SKM-1 treated with dmso at 0.1 percent for 144 hours (cell line): Measurements from ENCODE around the gene RAB29.
A peak's percentile ranks its signal among the peaks of the same experiment; 100 is the strongest.

Experiments used
- DNase-seq: peaks from one replicate; lab custom pipeline; 2025; ENCODE audit not compliant: unreplicated experiment; lab: John Stamatoyannopoulos, UW

The RAB29 gene

DNA sequence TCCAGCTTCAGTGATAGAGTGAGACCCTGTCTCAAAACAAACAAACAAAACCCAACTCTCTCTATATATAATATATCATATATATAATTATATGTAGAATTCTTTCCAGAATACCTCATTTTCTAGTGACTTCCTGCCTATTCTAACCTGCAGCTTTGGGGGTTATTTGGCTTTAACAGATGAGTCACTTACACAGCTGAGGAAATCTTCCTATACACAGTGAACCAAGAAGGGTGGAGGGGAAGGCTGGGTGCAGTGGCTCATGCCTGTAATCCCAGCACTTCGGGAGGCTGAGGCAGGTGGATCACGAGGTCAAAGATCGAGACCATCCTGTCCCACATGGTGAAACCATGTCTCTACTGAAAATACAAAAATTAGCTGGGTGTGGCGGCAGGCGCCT lies 9.2 kb downstream of the RAB29 start:
- DNase-seq: no peak

DNA sequence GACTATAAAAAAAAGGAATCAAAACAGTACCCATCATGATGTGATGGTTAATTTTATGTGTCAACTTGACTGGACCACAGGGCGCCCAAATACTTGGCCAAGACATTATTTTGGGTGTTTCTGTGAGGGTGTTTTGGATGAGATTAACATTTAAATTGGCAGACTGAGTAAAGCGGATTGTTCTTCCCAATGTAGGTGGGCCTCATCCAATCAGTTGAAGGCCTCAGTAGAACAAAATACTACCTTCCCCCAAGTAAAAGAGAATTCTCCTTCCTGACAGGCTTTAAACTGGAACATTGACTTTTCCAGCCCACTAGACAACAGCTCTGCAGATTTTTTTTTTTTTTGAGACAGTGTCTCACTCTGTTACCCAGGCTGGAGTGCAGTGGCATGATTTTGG lies 10.7 kb downstream of the RAB29 start:
- DNase-seq: no peak

DNA sequence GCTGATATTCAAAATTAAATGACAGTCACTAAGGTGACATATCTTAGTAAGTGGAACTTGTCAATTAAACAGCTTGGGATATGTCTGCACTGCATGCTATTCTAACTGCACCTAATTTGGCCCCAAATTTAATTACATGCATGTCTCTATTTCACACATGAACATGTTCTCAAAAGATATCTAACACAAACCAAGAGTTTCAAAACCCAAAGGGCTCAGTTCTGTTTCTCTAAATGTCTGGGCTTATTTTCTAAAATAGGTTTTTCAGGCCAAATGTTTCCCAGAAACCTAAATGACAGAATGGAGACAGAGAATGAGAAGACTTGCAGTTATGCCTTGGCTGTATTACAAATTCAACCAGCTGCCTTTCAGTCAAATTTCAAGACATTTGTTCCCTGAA lies 11.3 kb downstream of the RAB29 start:
- DNase-seq: no peak

DNA sequence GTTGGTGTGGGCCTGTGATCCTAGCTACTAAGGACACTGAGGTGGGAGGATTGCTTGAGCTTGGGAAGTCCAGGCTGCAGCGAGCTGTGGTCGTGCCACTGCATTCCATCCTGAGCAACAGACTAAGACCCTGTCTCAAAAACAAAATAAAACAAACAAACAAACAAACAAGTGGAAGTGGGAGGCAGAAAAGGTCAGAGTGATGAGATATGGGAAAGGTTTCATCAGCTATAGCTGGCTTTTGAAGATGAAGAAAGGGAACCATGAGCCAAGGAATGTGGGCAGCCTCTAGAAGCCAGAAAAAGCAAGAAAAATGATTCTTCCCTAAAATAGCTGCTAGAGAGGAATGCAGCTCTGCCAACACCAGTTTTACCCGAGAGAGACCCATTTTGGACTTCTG lies 14.7 kb downstream of the RAB29 start:
- no peak for DNase-seq

DNA sequence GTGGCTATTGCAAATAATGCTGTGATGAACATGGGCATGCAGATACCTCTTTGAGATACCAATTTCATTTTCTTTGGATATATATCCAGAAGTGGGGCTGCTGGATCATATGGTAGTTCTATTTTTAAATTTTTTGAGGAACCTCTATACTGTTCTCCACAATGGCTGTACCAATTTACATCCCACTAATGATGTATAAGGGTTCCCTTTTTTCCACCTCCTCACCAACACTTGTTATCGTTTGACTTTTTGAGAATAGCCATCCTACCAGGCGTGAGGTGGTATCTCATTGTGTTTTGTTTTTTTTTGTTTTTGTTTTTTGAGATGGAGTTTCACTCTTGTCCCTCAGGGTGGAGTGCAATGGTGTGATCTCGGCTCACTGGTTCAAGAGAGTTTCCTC lies 18.7 kb downstream of the RAB29 start:
- DNase-seq: no peak

DNA sequence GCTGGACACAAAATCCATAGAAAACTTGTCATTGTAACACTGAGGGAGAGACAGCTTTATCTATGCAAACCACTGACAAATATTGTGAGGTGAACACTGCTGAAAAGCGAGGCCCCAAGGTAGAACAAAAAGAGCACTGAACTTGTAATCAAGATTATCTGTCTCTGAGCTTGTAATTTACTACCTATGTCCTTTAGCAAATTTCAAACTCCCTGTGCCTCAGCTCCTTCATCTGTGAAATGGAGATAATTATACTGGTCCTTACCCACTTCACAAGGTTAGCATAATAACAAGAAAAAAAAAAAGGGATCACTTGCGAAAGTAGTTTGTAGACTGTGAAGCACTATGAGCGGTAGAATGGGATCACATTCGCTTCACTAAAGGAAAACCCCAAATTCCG lies 20.4 kb downstream of the RAB29 start:
- DNase-seq: no peak

DNA sequence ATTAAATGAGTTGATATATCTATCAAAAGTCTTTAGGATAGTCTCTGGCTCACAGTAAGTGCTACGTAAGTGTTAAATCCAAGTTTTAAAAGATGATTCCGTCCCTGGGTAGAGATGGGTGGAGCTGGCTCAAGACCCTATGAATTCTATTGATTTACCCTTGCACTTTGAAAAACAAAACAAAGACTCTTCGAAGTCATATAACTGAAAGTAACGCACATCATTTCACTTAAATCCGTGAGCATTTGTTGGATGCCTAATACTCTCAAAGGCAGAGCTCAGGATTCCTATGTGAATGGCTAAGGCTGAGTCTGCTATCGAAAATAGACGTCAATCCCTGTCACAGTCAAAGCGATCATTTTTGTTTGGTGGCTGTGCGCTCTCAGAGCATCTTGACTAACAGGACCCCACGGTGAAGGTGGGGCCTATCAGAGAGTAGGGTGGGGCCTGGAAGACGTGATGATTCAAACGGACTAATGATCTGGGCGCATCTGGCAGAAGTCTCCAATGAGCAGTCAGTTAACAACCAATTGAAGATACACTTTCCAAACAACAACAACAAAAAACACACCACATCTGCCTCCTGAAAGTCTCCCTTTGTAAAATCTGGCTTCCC lies 24.1 kb downstream of the RAB29 start:
- DNase-seq: no peak

DNA sequence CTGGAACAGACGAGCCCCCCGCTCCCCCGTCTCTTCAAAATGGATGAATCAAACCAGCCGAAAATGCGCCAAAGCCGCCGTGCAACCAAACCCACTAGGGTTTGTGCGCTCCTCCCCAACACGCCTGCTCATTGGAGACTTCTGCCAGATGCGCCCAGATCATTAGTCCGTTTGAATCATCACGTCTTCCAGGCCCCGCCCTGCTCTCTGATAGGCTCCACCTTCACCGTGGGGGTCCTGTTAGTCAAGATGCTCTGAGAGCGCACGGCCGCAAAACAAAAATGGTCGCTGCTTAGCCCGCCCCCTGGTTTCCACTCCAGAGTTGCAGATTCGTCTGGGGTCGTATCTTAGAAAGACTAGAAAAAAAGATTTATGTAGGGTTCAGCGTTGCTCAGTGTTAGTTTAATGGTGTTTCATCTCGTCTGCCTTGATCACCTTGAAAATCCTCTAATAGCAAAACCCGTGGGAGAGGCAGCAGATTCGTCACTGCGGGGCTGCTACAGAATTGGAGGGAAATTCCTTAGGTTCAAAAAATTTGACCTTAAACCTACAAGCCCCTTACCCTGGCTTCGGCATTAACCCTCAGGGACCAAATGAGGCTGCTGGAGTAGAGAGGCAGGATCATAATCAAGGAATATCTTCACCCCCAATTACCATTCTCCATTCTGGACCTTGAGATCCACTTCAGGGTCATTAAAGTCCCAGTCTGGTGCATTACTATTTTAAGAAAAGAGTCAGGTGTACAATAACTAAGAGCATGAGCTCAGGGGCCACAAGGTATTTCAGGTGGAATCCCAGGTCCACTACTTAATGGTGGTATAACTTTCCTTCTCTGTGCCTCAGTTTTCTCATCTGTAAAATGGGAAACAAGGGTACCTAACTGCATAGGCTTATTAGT lies 24.9 kb downstream of the RAB29 start, which contains the start of gene NUCKS1:
TSS of gene NUCKS1 (minus strand) at position 45 of the 898 bp plus-strand sequence. CDS start 209 bp downstream, outside the sequence.
- DNase-seq: peak; percentile 99

DNA sequence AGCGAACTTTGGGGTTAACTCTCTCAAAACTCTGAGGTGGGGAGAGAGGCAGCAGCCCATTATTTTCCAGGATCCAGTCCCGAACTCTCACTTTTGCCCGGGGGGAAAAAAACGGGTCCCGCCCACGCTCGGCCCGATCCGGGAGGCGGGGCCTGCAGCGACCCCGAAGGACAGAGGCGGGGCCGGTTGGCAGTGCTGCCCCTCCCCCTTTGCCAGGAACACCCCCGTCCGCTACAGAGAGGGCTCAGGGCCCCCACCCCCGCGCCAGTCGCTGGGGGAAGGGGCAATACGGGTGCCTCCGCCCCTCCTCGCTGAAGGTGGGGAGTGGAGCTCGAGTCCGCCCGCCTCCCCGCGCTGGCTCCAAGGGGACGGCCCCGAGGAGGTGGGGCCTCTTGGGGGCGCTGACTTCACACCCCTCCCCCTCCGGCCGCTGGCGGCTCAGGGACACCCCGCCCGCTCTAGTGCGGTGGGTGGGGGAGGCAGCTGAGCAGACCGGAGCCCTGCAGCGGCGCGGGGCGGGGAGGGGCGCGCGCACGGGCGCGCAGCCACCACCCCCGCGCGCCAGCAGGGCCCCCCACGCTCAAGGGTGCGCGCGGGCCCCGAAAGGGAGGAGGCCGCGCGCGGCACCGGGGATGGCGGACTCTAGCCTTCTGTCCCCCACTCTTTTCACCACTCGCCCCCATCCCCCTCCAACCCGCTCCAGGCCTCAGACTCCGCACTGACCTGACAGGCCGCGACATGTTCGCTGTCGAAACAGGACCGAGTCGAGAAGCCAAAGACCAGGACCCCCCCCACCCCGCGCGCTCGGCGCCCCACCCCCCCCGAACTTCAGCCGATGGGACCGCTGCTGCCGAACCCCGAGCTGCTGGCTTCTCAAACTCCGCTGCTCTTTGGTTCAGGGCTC lies 25.8 kb downstream of the RAB29 start:
- DNase-seq: peak; percentile 97

DNA sequence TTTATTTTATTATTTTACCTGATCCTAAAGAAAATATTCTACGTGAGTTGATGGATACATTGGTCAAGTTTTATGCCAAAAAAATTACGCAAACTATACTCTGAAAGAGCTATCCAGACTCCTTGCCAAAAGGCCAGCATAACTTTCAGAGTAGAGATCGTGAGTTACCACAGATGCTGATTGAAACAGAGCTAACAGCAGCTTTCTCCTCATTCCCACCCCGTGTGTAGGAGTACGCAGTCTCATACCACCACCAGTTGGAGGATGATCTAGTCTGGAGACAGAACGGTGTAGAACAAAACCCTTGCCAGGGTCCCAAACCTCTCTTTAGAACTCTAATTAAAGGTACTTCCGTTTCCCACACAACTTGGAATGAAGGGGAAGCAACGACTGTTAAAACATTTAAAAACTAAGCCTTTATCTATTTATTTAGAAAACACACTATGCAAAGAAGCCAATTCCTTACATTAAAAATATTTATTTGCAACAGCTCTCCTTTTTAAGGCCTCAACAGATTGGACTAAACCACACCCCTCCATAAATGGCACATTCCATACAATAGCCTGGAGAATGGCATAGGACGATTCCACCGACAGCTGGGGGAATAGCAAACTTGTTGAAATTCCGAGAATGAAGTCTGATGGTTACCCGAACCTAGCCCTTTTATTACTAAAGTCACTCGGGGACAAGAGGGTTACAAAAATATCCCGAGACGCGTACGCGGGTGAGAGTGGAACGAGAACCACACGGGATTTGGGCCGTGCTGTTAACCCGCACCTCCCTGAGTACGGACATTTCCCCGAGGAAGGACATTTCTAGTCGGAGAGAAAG lies 26.7 kb downstream of the RAB29 start:
- peak; percentile 71 for DNase-seq

DNA sequence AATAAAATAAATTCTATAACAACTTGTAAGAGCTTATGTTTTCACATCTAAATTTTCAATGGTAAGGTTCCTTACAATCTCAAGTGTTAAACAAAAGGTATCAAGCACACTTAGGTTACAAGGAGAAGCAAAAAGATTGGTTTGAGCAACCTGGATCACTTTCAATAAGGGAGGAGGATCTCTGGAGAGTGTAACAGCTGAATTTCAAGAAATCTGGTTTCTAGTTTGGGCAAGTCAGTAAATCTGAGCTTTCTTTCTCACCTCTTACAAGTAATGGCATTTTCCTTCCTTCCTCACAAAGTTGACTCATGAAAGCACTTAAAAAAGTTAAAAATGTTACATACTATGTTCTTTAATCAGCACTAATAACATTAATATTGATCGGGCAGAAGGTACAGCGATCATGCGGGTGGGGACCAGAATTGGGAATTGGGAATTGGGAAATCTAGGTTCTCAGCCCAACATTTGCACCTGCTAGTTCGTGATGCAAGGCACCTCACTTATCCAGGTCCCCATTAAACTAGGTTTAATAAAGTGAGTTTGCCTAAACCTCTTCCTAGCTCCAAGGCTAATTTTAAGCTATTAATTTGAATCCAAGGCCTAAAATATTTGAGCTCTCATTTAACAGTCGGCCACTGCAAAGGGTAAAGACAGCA lies 28.4 kb downstream of the RAB29 start:
- no peak for DNase-seq

DNA sequence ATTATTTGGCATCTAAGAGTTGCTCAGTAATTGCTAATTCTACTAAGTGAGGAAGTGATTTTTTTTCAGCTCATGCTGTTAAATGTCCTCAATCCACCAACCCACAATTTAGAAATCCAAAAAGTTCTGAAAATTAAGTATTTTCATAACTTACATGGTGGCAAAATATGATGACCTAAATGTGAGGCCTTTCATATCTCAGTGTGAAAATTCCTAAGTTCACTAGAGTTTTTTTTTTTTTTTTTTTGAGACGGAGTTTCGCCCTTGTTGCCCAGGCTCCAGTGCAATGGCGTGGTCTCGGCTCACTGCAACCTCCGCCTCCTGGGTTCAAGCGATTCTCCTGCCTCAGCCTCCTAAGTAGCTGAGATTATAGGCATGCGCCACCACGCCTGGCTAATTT lies 30.9 kb downstream of the RAB29 start:
- DNase-seq: no peak

DNA sequence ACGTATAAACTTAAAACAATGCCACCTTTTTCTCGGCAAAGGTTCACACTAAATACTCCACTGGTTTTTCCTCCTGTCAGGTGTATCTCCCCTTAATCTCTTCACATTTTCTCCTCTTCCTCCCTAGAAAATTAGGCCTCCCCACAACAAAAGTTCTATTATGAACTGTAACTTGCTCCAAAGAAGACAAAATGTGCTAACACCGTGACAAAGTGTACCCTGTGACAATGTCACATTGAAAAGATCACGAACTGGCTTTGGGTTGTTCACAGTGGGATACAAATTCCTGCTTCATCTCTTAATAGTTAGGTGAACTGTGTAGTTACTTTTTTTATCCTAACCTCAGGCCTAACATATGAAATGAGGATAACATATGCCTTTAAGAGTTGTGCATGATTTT lies 31.3 kb downstream of the RAB29 start:
- no peak for DNase-seq

DNA sequence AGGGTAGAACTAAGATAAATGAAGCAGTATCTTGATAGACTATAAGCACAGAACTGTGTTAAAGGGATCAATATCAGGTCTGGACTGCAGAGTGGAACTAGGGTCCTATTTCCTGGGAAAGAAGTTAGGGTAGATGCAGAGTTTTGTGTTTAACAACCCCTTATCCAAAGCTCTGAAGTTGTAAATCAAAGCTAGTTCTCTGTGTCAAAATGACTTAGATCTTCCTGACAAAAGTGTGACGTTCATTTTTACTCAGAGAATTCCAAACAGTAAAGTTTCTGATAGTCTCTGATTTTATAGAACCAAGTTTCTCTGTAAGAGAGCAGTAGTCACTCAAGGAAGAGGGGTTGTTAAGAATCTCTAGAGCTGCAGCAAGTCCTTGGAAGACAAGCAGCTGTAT lies 33.6 kb downstream of the RAB29 start:
- no peak for DNase-seq

DNA sequence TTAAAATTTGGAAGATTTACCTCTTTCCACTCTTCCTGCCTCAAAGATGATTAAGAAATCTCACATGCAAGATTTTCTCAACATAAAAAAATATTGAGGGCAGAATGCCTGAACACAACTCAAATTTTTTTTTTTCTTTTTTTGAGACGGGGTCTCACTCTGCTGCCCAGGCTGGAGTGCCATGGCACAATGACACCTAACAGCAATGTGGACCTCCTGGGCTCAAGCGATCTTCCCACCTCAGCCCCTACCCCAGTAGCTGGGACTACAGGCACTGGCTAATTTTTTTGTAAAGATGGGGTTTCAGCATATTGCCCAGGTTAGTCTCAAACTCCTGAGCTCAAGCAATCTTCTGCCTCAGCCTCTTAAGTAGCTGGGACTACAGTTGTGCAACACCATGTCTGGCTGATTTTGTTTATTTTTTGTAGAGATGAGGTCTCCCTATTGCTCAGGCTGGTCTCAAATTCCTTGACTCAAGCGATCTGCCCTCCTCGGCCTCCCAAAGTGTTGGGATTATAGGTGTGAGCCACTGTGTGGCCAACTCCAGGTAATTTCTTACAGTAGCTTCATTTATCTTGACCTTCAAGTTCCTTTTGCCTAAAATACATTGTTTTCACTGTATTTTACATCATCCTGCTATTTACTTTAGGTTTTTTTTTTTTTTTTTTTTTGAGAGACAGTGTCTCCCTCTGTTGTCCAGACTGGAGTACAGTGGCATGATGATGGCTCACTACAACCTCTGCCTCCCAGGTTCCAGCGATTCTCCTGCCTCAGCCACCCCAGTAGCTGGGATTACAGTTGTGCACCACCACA lies 35.7 kb downstream of the RAB29 start:
- no peak for DNase-seq

DNA sequence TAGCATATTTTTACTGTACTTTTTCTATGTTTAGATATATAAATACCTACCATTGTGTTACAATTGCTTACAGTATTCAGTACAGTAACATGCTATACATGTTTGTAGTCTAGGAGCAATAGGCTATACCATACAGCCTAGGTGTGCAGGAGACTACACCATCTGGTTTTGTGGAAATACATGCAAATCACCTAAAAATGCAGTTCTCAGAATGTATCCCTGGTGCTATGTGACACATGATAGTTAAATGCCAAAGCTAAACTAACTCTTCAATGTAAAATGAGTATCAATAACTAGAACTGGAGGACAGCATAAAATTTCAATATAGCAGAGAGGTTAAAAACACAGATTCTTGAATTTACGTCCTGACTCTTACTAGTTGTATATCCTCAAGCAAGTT lies 40.1 kb downstream of the RAB29 start:
- no peak for DNase-seq

DNA sequence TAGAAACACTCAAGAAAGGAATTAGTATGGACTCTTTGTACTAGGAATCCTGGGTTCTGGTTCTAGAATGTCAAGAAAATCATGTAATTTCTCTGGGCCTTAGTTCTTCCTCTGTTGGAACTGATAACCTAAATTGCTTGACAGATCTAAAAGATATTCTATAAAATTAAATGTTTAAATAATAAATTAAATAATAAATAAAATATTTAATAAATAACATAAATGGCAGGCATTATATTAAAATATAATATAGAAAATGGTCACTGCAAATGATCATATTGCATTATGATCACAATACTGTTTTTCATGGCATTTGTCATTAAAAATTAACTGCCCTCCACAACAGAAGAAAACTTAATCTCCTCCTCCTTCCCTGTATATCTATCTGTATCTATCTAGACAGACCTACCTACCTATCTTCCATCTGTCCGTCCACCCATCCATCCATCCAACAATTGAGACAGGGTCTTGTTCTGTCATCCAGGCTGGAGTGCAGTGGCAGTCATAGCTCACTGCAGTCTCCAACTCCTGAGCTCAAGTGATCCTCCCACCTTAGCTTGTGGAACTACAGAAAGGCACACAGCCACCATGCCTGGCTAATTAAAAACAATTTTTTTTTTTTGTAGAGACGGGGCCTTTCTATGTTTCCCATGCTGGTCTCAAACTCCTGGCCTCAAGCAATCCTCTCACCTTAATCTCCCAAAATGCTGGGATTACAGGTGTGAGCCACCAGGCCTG lies 41.7 kb downstream of the RAB29 start:
- no peak for DNase-seq

DNA sequence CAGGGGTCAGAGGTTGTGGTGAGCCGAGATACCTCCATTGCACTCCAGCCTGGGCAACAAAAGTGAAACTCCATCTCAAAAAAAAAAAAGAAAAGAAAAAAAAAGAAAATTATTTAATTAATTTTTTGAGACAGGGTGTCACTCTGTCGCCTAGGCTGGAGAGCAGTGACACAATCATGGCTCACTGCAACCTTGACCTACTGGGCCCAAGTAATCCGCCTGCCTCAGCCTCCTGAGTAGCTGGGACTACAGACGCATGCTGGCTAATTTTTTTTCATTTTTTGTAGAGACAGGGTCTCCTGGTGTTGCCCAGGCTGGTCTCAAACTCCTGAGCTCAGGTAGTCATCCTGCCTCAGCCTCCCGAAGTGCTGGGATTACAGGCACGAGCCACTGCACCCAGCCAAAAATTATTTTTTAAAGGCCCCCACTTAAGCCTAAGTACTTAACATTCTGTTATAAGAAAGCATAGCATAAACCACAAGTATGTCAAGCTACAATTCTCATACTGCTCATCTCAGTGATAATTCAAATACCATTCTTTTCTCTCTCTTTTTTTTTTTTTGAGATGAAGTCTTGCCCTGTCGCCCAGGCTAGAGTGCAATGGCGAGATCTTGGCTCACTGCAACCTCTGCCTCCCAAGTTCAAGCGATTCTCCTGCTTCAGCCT lies 45.2 kb downstream of the RAB29 start:
- DNase-seq: no peak
